ENCODE measurements around the gene DLST.

DNA sequence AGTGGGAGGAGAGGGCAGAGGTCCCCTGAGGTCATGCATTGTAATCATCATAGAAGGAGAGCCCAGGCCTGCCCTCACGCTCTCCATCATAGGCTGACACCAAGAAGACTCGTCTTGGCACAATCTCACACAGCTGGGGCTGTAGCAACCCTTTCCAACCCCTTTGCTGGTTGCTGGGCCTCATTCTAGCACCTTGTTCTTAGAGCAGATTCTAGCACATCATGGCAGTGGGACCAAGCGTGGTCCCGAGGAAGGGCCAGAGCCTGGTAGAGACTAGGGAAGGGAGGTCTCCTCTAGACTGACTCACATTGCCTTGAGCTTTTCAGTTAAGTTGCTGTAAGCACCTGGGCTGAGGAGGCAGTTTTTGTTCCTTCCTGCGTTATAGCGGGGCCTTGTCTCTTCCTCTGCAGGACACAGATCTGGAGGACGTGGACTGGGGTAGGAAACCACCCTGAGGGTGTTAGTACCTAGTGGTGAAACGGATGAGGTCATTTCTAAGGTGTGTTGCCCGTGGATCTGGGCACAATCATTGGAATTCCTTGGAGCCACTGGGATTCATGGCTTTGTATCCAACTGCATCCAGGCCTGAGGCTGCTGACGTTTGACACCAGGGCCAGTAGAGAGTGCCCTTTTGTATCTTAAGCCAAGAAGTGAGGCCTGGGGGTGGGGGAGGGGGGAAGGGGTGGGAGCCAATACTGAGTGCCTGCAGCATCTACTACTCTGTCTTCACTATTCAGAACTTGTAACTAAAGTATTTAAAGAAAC lies 21.4 kb downstream of the DLST start:
- TF ChIP-seq, protein P1, sequence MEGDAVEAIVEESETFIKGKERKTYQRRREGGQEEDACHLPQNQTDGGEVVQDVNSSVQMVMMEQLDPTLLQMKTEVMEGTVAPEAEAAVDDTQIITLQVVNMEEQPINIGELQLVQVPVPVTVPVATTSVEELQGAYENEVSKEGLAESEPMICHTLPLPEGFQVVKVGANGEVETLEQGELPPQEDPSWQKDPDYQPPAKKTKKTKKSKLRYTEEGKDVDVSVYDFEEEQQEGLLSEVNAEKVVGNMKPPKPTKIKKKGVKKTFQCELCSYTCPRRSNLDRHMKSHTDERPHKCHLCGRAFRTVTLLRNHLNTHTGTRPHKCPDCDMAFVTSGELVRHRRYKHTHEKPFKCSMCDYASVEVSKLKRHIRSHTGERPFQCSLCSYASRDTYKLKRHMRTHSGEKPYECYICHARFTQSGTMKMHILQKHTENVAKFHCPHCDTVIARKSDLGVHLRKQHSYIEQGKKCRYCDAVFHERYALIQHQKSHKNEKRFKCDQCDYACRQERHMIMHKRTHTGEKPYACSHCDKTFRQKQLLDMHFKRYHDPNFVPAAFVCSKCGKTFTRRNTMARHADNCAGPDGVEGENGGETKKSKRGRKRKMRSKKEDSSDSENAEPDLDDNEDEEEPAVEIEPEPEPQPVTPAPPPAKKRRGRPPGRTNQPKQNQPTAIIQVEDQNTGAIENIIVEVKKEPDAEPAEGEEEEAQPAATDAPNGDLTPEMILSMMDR (IDR thresholded peaks at IDR 0.05; ENCODE audit: low read length): no peak
- no peak for TF ChIP-seq EZH2 (IDR thresholded peaks at IDR 0.05; ENCODE audit: borderline replicate concordance, low read length)

All from OCI-LY1 (cell line).